ENCODE results near the gene ADAM12. TPM values are rescaled to one million over a fixed set of nuclear protein-coding genes. Genes with fewer than 3 reads are reported as not detected.

The ADAM12 gene
- total and polyA plus RNA-seq, 4 donors = 0.03 to 0.33 (median 0.19) TPM

- Histone ChIP-seq H3K9me3 (ENCODE audit: control insufficient read depth in 4 of 4, low read length in 3 of 4) (no peaks in the 10 kb centered on the region), H3K9ac (ENCODE audit: low read depth in 1 of 2, low read length in 2 of 2) (no peak overlapping the region), H3K4me1 (ENCODE audit: control insufficient read depth in 4 of 4, insufficient read depth in 4 of 4, low read length in 3 of 4) (peaks cover 0 to 2% (median 0%) of the 10 kb centered on the region in 4 donors), H3K27ac (ENCODE audit: low read depth in 1 of 2, low read length in 2 of 2) (no peak overlapping the region), H3K4me3 (ENCODE audit: low read depth in 1 of 3, low read length in 3 of 3) (no peak overlapping the region), H3K27me3 (ENCODE audit: control insufficient read depth in 4 of 4, insufficient read depth in 4 of 4, low read length in 3 of 4) (peaks cover 0 to 2% (median 0%) of the 10 kb centered on the region in 4 donors), H3K36me3 (ENCODE audit: control insufficient read depth in 4 of 4, insufficient read depth in 3 of 4, low read depth in 1 of 4, low read length in 3 of 4) (no peaks in the 10 kb centered on the region)
- 92% methylated on average over 4 of the region's 4 CpGs for WGBS
- DNase-seq (ENCODE audit: low spot score) = no peak
- TF ChIP-seq, protein P1, sequence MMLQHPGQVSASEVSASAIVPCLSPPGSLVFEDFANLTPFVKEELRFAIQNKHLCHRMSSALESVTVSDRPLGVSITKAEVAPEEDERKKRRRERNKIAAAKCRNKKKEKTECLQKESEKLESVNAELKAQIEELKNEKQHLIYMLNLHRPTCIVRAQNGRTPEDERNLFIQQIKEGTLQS (IDR thresholded peaks at IDR 0.05) = no peak
- TF ChIP-seq, protein P2, sequence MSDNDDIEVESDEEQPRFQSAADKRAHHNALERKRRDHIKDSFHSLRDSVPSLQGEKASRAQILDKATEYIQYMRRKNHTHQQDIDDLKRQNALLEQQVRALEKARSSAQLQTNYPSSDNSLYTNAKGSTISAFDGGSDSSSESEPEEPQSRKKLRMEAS (IDR thresholded peaks at IDR 0.05) = no peak
- TF ChIP-seq, protein P3, sequence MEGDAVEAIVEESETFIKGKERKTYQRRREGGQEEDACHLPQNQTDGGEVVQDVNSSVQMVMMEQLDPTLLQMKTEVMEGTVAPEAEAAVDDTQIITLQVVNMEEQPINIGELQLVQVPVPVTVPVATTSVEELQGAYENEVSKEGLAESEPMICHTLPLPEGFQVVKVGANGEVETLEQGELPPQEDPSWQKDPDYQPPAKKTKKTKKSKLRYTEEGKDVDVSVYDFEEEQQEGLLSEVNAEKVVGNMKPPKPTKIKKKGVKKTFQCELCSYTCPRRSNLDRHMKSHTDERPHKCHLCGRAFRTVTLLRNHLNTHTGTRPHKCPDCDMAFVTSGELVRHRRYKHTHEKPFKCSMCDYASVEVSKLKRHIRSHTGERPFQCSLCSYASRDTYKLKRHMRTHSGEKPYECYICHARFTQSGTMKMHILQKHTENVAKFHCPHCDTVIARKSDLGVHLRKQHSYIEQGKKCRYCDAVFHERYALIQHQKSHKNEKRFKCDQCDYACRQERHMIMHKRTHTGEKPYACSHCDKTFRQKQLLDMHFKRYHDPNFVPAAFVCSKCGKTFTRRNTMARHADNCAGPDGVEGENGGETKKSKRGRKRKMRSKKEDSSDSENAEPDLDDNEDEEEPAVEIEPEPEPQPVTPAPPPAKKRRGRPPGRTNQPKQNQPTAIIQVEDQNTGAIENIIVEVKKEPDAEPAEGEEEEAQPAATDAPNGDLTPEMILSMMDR (IDR thresholded peaks at IDR 0.05; ENCODE audit: low read depth, low read length, missing input control) = no peak
Observed at GRCh38 chr10:126204320-126204719, 184.0 kb downstream of the ADAM12 start.

DNA sequence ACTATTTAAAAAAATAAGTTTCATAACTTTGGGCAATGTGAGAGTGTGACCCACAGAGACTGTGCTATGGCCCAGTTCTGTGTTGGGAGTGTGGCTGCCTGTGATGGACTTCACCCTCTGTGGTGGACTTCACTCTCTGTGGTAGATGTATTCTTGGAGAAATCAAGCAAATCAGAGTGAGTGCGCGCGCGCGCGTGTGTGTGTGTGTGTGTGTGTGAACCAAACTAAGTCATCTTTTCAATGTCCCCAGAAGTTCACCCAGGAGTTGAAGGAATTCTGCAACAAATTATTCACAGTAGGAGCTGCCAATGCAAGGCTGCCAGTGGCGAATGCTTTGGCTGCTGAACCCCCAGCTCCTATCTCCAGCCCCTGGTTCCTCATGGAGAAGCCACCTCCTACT, 184.5 kb downstream of the ADAM12 start:
- Histone ChIP-seq H3K36me3 (ENCODE audit: control insufficient read depth in 4 of 4, insufficient read depth in 3 of 4, low read depth in 1 of 4, low read length in 3 of 4) (no peaks in the 10 kb centered on the region), H3K27me3 (ENCODE audit: control insufficient read depth in 4 of 4, insufficient read depth in 4 of 4, low read length in 3 of 4) (peaks cover 0 to 2% (median 0%) of the 10 kb centered on the region in 4 donors), H3K4me3 (ENCODE audit: low read depth in 1 of 3, low read length in 3 of 3) (no peak overlapping the region), H3K9ac (ENCODE audit: low read depth in 1 of 2, low read length in 2 of 2) (no peak overlapping the region), H3K4me1 (ENCODE audit: control insufficient read depth in 4 of 4, insufficient read depth in 4 of 4, low read length in 3 of 4) (peaks cover 0 to 2% (median 0%) of the 10 kb centered on the region in 4 donors), H3K27ac (ENCODE audit: low read depth in 1 of 2, low read length in 2 of 2) (no peak overlapping the region), H3K9me3 (ENCODE audit: control insufficient read depth in 4 of 4, low read length in 3 of 4) (no peaks in the 10 kb centered on the region)
- WGBS = 92% methylated on average over 7 of the region's 7 CpGs
- no peak for DNase-seq (ENCODE audit: low spot score)
- TF ChIP-seq JUND (IDR thresholded peaks at IDR 0.05) (no peak), HNF4A (conservative IDR thresholded peaks at IDR 0.05) (peak in 1 of 2 donors; percentile 22)

GRCh38 chr10:126201603-126202002, 186.7 kb downstream of the ADAM12 start:
- Histone ChIP-seq H3K9me3 (ENCODE audit: control insufficient read depth in 4 of 4, low read length in 3 of 4) (no peaks in the 10 kb centered on the region), H3K4me1 (ENCODE audit: control insufficient read depth in 4 of 4, insufficient read depth in 4 of 4, low read length in 3 of 4) (no peaks in the 10 kb centered on the region), H3K4me3 (ENCODE audit: low read depth in 1 of 3, low read length in 3 of 3) (no peak overlapping the region), H3K27me3 (ENCODE audit: control insufficient read depth in 4 of 4, insufficient read depth in 4 of 4, low read length in 3 of 4) (peaks cover 0 to 2% (median 0%) of the 10 kb centered on the region in 4 donors), H3K36me3 (ENCODE audit: control insufficient read depth in 4 of 4, insufficient read depth in 3 of 4, low read depth in 1 of 4, low read length in 3 of 4) (no peaks in the 10 kb centered on the region), H3K27ac (ENCODE audit: low read depth in 1 of 2, low read length in 2 of 2) (no peak overlapping the region), H3K9ac (ENCODE audit: low read depth in 1 of 2, low read length in 2 of 2) (no peak overlapping the region)
- no peak for DNase-seq (ENCODE audit: low spot score)
- WGBS = 72% methylated on average over 8 of the region's 8 CpGs
- TF ChIP-seq, protein P3 (IDR thresholded peaks at IDR 0.05; ENCODE audit: low read depth, low read length, missing input control) = no peak
- no peak for TF ChIP-seq EGR1 (IDR thresholded peaks at IDR 0.05; ENCODE audit: low read depth in 2 of 2)
- TF ChIP-seq HNF4A (conservative IDR thresholded peaks at IDR 0.05) = no peak
- no peak for TF ChIP-seq REST (IDR thresholded peaks at IDR 0.05)
- TF ChIP-seq RXRA (IDR thresholded peaks at IDR 0.05) = no peak
- no peak for TF ChIP-seq RAD21 (IDR thresholded peaks at IDR 0.05)
- no peak for TF ChIP-seq FOXA2 (IDR thresholded peaks at IDR 0.05)
- TF ChIP-seq TAF1 (conservative IDR thresholded peaks at IDR 0.05) = no peak
- TF ChIP-seq FOXA1 (IDR thresholded peaks at IDR 0.05) = no peak
- TF ChIP-seq, protein P2 (IDR thresholded peaks at IDR 0.05) = no peak

All from liver (tissue), 9 donors.